Ishikawa (cell line): ENCODE measurements around the gene ZNF222.

Experiments
- CEBPB ChIP-seq: IDR thresholded peaks from 2 replicates; pipeline ENCODE4 v1.6.1; 2012
- CREB1 ChIP-seq: IDR thresholded peaks from 2 replicates; pipeline ENCODE4 v1.6.1; 2012; ENCODE audit warnings: low read depth
- EGR1 ChIP-seq: IDR thresholded peaks from 2 replicates; pipeline ENCODE4 v1.6.1; 2012
- EP300 ChIP-seq: IDR thresholded peaks from 2 replicates; pipeline ENCODE4 v1.6.1; 2012; ENCODE audit warnings: borderline replicate concordance
- FOXM1 ChIP-seq: IDR thresholded peaks from 2 replicates; pipeline ENCODE4 v1.6.1; 2012; ENCODE audit warnings: low read depth, borderline replicate concordance
- NFIC ChIP-seq: IDR thresholded peaks from 2 replicates; pipeline ENCODE4 v1.6.1; 2012
- RAD21 ChIP-seq: IDR thresholded peaks from 2 replicates; pipeline ENCODE4 v1.6.1; 2012; ENCODE audit warnings: low read depth
- TAF1 ChIP-seq: IDR thresholded peaks from 2 replicates; pipeline ENCODE4 v1.6.1; 2012; ENCODE audit warnings: low read depth, mild to moderate bottlenecking
- TCF12 ChIP-seq: IDR thresholded peaks from 2 replicates; pipeline ENCODE4 v1.6.1; 2012; ENCODE audit warnings: low read depth
- TEAD4 ChIP-seq: IDR thresholded peaks from 2 replicates; pipeline ENCODE4 v1.6.1; 2012
- YY1 ChIP-seq: IDR thresholded peaks from 2 replicates; pipeline ENCODE4 v1.6.1; 2012; ENCODE audit warnings: low read depth
- ZBTB7A ChIP-seq: IDR thresholded peaks from 2 replicates; pipeline ENCODE4 v1.6.1; 2012; ENCODE audit warnings: low read depth
- TF ChIP-seq, protein P1 (sequence below): IDR thresholded peaks from 2 replicates; pipeline ENCODE4 v1.6.1; 2012
- TF ChIP-seq, protein P2 (sequence below): IDR thresholded peaks from 2 replicates; pipeline ENCODE4 v1.6.1; 2012
- TF ChIP-seq, protein P3 (sequence below): IDR thresholded peaks from 2 replicates; pipeline ENCODE4 v1.6.1; 2012; ENCODE audit warnings: low read depth, mild to moderate bottlenecking

ZNF222 gene

DNA sequence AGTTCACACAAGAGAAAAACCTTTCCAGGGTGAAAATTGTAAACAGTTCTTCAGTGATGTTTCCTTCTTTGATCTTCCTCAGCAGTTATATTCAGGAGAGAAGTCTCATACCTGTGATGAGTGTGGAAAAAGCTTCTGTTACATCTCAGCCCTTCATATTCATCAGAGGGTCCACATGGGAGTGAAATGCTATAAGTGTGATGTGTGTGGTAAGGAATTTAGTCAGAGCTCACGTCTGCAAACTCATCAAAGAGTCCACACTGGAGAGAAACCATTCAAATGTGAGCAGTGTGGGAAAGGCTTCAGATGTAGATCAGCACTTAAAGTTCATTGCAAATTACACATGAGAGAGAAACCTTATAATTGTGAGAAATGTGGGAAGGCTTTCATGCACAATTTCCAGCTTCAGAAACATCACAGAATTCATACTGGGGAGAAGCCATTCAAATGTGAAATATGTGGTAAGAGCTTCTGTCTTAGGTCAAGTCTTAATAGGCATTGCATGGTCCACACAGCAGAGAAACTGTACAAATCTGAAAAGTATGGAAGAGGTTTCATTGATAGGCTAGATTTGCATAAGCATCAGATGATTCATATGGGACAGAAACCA is 6.9 kb downstream of the ZNF222 start:
- TF ChIP-seq ZBTB7A: no peak
- 0 out of 2 replicates have a peak, but pooled peaks have one; percentile 29 for TF ChIP-seq TCF12
- TF ChIP-seq TEAD4: no peak
- TF ChIP-seq TAF1: no peak
- no peak for TF ChIP-seq CEBPB

DNA sequence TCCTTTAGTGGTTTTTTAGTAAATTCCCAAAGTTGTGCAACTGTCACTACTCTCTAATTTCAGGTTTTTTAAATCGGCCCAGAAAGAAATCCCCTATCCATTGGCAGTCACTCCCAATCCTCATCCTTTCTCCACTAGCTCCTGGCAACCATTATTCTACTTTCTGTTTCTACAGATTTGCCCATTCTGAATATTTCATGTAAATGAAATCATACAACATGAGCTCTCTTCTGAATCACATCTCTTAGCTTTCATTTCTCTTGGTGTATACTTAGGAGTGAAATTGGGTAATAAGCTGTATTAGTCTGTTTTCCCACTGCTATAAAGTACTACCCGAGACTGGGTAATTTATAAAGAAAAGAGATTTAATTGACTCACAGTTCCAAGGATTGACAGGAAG is 17.0 kb downstream of the ZNF222 start:
- TF ChIP-seq RAD21 (no peak), TEAD4 (no peak), EP300 (no peak), CEBPB (no peak), NFIC (no peak), ZBTB7A (no peak), EGR1 (no peak), TAF1 (no peak), TCF12 (no peak), YY1 (no peak), CREB1 (no peak)
- TF ChIP-seq, protein P1, sequence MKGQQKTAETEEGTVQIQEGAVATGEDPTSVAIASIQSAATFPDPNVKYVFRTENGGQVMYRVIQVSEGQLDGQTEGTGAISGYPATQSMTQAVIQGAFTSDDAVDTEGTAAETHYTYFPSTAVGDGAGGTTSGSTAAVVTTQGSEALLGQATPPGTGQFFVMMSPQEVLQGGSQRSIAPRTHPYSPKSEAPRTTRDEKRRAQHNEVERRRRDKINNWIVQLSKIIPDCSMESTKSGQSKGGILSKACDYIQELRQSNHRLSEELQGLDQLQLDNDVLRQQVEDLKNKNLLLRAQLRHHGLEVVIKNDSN: no peak
- TF ChIP-seq, protein P2, sequence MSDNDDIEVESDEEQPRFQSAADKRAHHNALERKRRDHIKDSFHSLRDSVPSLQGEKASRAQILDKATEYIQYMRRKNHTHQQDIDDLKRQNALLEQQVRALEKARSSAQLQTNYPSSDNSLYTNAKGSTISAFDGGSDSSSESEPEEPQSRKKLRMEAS: no peak

DNA sequence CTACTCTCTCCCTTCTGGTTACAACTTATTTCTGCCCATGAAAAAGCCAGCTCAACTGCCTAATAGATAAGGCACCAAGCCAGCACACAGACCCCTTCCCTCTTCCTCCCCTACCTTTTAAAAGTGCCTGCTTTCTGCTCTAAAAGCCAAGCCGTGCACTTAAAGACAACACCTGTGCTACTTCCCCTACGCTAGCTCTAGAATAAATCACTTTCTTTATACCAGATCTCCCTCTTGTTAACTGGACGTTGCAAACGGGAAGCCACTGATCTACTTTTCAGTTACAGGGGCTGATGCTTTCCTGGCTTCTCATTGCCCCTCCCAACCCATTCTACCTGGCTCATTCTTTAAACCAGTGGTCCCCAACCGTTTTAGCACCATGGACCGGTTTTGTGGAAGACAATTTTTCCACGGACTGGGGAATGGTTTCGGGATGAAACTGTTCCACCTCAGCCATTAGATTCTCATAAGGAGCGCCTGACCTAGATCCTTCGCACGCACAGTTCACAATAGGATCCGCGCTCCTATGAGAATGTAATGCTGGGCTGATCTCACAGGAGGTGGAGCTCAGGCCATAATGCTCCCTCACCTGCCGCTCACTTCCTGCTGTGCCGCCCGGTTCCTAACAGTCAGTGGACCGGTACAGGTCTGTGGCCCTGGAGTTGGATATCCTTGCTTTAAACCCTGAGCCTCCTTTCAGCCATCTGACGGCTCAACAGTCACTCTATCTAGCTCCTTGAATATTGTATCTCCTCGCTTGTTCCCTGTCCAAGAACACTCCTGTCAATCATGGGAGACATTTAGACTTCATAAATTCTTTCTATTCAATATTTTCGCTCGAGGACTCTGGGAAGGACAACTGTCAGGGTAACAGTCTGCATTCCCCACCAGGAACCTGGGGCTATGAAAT is 25.8 kb downstream of the ZNF222 start:
- TF ChIP-seq NFIC (no peak), FOXM1 (no peak), EGR1 (no peak)
- TF ChIP-seq, protein P3, sequence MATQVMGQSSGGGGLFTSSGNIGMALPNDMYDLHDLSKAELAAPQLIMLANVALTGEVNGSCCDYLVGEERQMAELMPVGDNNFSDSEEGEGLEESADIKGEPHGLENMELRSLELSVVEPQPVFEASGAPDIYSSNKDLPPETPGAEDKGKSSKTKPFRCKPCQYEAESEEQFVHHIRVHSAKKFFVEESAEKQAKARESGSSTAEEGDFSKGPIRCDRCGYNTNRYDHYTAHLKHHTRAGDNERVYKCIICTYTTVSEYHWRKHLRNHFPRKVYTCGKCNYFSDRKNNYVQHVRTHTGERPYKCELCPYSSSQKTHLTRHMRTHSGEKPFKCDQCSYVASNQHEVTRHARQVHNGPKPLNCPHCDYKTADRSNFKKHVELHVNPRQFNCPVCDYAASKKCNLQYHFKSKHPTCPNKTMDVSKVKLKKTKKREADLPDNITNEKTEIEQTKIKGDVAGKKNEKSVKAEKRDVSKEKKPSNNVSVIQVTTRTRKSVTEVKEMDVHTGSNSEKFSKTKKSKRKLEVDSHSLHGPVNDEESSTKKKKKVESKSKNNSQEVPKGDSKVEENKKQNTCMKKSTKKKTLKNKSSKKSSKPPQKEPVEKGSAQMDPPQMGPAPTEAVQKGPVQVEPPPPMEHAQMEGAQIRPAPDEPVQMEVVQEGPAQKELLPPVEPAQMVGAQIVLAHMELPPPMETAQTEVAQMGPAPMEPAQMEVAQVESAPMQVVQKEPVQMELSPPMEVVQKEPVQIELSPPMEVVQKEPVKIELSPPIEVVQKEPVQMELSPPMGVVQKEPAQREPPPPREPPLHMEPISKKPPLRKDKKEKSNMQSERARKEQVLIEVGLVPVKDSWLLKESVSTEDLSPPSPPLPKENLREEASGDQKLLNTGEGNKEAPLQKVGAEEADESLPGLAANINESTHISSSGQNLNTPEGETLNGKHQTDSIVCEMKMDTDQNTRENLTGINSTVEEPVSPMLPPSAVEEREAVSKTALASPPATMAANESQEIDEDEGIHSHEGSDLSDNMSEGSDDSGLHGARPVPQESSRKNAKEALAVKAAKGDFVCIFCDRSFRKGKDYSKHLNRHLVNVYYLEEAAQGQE: no peak
- TF ChIP-seq, protein P2: peak; percentile 14; the same call in 1 of the 2 replicates

DNA sequence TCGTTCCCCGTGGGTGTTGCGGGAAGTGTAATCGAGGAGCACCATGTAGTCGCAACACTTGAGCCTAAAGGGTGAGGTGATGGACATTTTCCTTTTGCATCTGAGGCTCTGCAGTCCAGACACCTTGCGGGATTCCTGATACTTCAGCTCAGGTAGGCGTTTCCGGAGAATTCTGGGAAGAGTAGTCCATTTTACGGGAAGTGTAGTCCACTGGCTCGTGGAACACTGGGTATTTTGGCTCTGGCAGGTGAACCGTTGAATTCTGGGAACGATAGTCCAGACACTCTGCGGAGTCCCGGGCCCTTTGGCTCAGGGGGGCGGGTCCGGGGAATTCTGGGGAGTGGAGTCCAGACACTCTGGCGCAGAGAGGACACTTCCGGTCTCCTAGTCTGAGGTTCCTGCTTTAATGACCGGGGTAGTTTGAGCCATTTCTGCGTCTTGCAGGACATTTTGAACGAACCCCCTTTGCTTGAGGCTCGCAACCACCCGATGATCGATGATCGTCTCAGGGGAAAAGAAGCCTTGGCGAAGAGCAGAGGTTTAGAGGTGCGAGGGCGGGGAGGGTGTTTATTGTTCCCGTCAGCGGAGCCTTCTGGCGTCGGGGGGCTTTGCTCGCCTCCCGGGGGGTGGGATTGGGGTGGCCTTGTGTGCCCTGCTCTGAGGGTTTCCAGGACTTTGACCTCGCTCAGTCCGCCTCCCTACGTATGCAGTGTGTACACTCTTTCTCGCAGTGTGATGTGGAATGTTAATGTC is 26.6 kb downstream of the ZNF222 start, which contains the start of gene ZNF223:
ZNF223 (plus strand) TSS at position 387 of the 753 bp plus-strand sequence. CDS start 3,141 bp downstream, outside the sequence.
- TF ChIP-seq TAF1 (0 out of 2 replicates have a peak, but pooled peaks have one; percentile 11), ZBTB7A (no peak), TEAD4 (no peak), EP300 (no peak), FOXM1 (no peak), CREB1 (no peak), TCF12 (peak; percentile 45), EGR1 (no peak), YY1 (peak; percentile 69; the same call in 1 of the 2 replicates), RAD21 (no peak), CEBPB (no peak), NFIC (peak; percentile 93)
- TF ChIP-seq, protein P2: peak; percentile 9
- TF ChIP-seq, protein P1: no peak; the same call in 1 of the 2 replicates
- TF ChIP-seq, protein P3: no peak

DNA sequence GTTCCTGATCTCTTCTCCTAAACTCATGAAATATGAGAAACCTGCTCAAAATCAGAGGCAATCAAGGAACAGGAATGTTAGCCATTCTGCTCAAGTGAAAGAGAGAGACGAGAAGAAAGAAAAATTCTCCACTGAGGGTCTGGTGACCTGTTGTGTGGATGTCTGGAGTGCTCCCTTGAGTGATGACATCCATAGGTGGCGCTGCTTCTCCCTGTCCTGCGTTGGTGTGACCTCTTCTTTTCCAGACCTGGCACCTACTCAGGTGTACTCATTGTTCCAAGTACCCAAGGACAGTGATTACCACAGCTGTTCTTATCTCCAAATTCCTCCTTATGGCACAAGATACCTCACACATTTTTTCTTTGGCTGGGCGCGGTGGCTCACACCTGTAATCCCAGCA is 30.7 kb downstream of the ZNF222 start:
- no peak for TF ChIP-seq NFIC
- no peak for TF ChIP-seq ZBTB7A
- no peak for TF ChIP-seq TCF12
- TF ChIP-seq, protein P2: no peak
- TF ChIP-seq, protein P1: no peak
